ENCODE data around the gene WWTR1. TPM values are rescaled to one million over a fixed set of nuclear protein-coding genes. Genes with fewer than 3 reads are reported as not detected.

WWTR1 gene
- polyA plus RNA-seq (2012; ENCODE audit: insufficient read depth, insufficient read length): not detected

- no peak for DNase-seq (ENCODE audit: low read depth, low spot score)
Observed at GRCh38 chr3:149657926-149658743, at the start of gene WWTR1. Gene WWTR1 (minus strand): TSS chr3:149658025. CDS start chr3:149657306, 719 bp downstream.

GRCh38 chr3:149706905-149707304, 49.1 kb upstream of the WWTR1 start:
- H3K4me3 ChIP-seq (ENCODE audit: low read length): no peak overlapping the region
- DNase-seq (ENCODE audit: low read depth, low spot score): no peak

More at GRCh38 chr3:149657926-149658743, at the start of gene WWTR1:
- no peak within 1 kb of the TSS for H3K4me3 ChIP-seq (ENCODE audit: low read length)

GRCh38 chr3:149705416-149705815, 47.6 kb upstream of the WWTR1 start:
- no peak overlapping the region for H3K4me3 ChIP-seq (ENCODE audit: low read length)

GRCh38 chr3:149703466-149703865, 45.6 kb upstream of the WWTR1 start:
- DNase-seq (ENCODE audit: low read depth, low spot score): no peak
- no peak overlapping the region for H3K4me3 ChIP-seq (ENCODE audit: low read length)

More at GRCh38 chr3:149705416-149705815, 47.6 kb upstream of the WWTR1 start:
- no peak for DNase-seq (ENCODE audit: low read depth, low spot score)

- H3K4me3 ChIP-seq (ENCODE audit: low read length): no peak overlapping the region
- DNase-seq (ENCODE audit: low read depth, low spot score): no peak
Observed at GRCh38 chr3:149702691-149703441, 45.0 kb upstream of the WWTR1 start.

- no peak overlapping the region for H3K4me3 ChIP-seq (ENCODE audit: low read length)
- no peak for DNase-seq (ENCODE audit: low read depth, low spot score)
Observed at GRCh38 chr3:149701977-149702350, 44.1 kb upstream of the WWTR1 start.

- DNase-seq (ENCODE audit: low read depth, low spot score): no peak
- H3K4me3 ChIP-seq (ENCODE audit: low read length): no peak overlapping the region
Observed at GRCh38 chr3:149701206-149701976, 43.6 kb upstream of the WWTR1 start.

GRCh38 chr3:149688122-149688757, 30.4 kb upstream of the WWTR1 start:
- DNase-seq (ENCODE audit: low read depth, low spot score): no peak

GRCh38 chr3:149686996-149687395, 29.2 kb upstream of the WWTR1 start:
- H3K4me3 ChIP-seq (ENCODE audit: low read length): no peak overlapping the region
- DNase-seq (ENCODE audit: low read depth, low spot score): no peak

More at GRCh38 chr3:149688122-149688757, 30.4 kb upstream of the WWTR1 start:
- no peak overlapping the region for H3K4me3 ChIP-seq (ENCODE audit: low read length)

GRCh38 chr3:149678351-149678950, 20.6 kb upstream of the WWTR1 start:
- no peak overlapping the region for H3K4me3 ChIP-seq (ENCODE audit: low read length)
- DNase-seq (ENCODE audit: low read depth, low spot score): no peak

GRCh38 chr3:149673393-149673792, 15.6 kb upstream of the WWTR1 start:
- DNase-seq (ENCODE audit: low read depth, low spot score): no peak
- H3K4me3 ChIP-seq (ENCODE audit: low read length): no peak overlapping the region

GRCh38 chr3:149670742-149671492, 13.1 kb upstream of the WWTR1 start:
- DNase-seq (ENCODE audit: low read depth, low spot score): no peak
- no peak overlapping the region for H3K4me3 ChIP-seq (ENCODE audit: low read length)

- no peak for DNase-seq (ENCODE audit: low read depth, low spot score)
- no peak overlapping the region for H3K4me3 ChIP-seq (ENCODE audit: low read length)
Observed at GRCh38 chr3:149667576-149667975, 9.8 kb upstream of the WWTR1 start.

- DNase-seq (ENCODE audit: low read depth, low spot score): no peak
- H3K4me3 ChIP-seq (ENCODE audit: low read length): no peak overlapping the region
Observed at GRCh38 chr3:149663966-149664365, 6.1 kb upstream of the WWTR1 start.

- DNase-seq (ENCODE audit: low read depth, low spot score): no peak
- no peak overlapping the region for H3K4me3 ChIP-seq (ENCODE audit: low read length)
Observed at GRCh38 chr3:149662240-149662887, 4.5 kb upstream of the WWTR1 start.

- no peak overlapping the region for H3K4me3 ChIP-seq (ENCODE audit: low read length)
- no peak for DNase-seq (ENCODE audit: low read depth, low spot score)
Observed at GRCh38 chr3:149660462-149660861, 2.6 kb upstream of the WWTR1 start.

GRCh38 chr3:149658744-149659497, 1.1 kb upstream of the WWTR1 start:
- no peak for DNase-seq (ENCODE audit: low read depth, low spot score)
- H3K4me3 ChIP-seq (ENCODE audit: low read length): no peak overlapping the region

Data from Jurkat, Clone E6-1 (cell line).